Calu3 (cell line): ENCODE measurements around the gene JOSD2. TPM values are rescaled to one million over a fixed set of nuclear protein-coding genes. Genes with fewer than 3 reads are reported as not detected.

Experiments
- BruUV-seq: library from RNA; stranded (reverse); fragments of 400-500 nt; replicated peaks from 2 replicates; lab custom pipeline; 2021; lab: Mats Ljungman, UMichigan
- CTCF ChIA-PET: fragments of 300-600 bp; sonication (Branson Sonifier 250); formaldehyde crosslinking; loops from one replicate; lab custom pipeline; 2022; ENCODE audit warnings: antibody characterized with exemption; lab: Charles Lee
- DNase-seq: peaks from one replicate; pipeline ENCODE4 v3.0.0; 2022
- H3K27ac Mint-ChIP-seq: one replicate; pipeline ENCODE4 v1.8.0; 2022; ENCODE audit warnings: mixed read lengths; ENCODE audit not compliant: unreplicated experiment
- H3K27me3 Mint-ChIP-seq: one replicate; pipeline ENCODE4 v1.8.0; 2022; ENCODE audit warnings: mixed read lengths; ENCODE audit not compliant: unreplicated experiment
- H3K36me3 Mint-ChIP-seq: one replicate; pipeline ENCODE4 v1.8.0; 2022; ENCODE audit warnings: mild to moderate bottlenecking, moderate library complexity, mixed read lengths; ENCODE audit not compliant: insufficient read depth, unreplicated experiment
- H3K4me1 Mint-ChIP-seq: one replicate; pipeline ENCODE4 v1.8.0; 2022; ENCODE audit warnings: mild to moderate bottlenecking, low read depth, mixed read lengths; ENCODE audit not compliant: unreplicated experiment
- H3K4me3 Mint-ChIP-seq: one replicate; pipeline ENCODE4 v1.8.0; 2022; ENCODE audit warnings: mild to moderate bottlenecking, low read depth, moderate library complexity, mixed read lengths; ENCODE audit not compliant: unreplicated experiment
- H3K9me3 Mint-ChIP-seq: one replicate; pipeline ENCODE4 v1.8.0; 2022; ENCODE audit warnings: low read depth, mixed read lengths; ENCODE audit not compliant: unreplicated experiment
- CTCF ChIP-seq: fragments of 200-600 bp; IDR thresholded peaks from one replicate; pipeline ENCODE4 v1.8.0; 2022; ENCODE audit warnings: antibody characterized with exemption; ENCODE audit not compliant: unreplicated experiment
- intact Hi-C: fragments of 100-400 bp; cut with micrococcal nuclease; formaldehyde crosslinking; loops from one replicate; pipeline ENCODE4 v1.10.0; 2022; ENCODE audit not compliant: unreplicated experiment
- total RNA-seq: library from RNA; stranded (reverse); gene quantifications from 2 replicates; pipeline ENCODE4 v1.2.3, GENCODE V29; 2022

The JOSD2 gene
- total RNA-seq, 1 experiment from 2014 or later: 38.6 TPM

- intact Hi-C loops: no loop called here
- CTCF ChIA-PET: interaction anchor here (0.5 kb wide), 1 partner anchor 229 kb away, joined by 3 read pairs; no protein-coding TSS in a partner anchor
- DNase-seq: peak; percentile 85
- no TSS peak for BruUV-seq
- Mint-ChIP-seq H3K27ac (no peak overlapping the region), H3K4me3 (no peak overlapping the region), H3K27me3 (peaks cover 15% of the 10 kb centered on the region), H3K4me1 (peaks cover 9% of the 10 kb centered on the region), H3K36me3 (peaks cover 8% of the 10 kb centered on the region), H3K9me3 (no peaks in the 10 kb centered on the region)
- TF ChIP-seq CTCF: no peak
Measured at GRCh38 chr19:50496189-50497021, 14.6 kb downstream of the JOSD2 start.

GRCh38 chr19:50495020-50495531 lies 15.9 kb downstream of the JOSD2 start:
- H3K27ac Mint-ChIP-seq: no peak overlapping the region
- intact Hi-C loops: no loop called here
- DNase-seq: no peak
- no peaks in the 10 kb centered on the region for H3K9me3 Mint-ChIP-seq
- no peak overlapping the region for H3K4me3 Mint-ChIP-seq
- no peak for TF ChIP-seq CTCF
- peaks cover 10% of the 10 kb centered on the region for H3K36me3 Mint-ChIP-seq
- no TSS peak for BruUV-seq
- H3K4me1 Mint-ChIP-seq: peaks cover 13% of the 10 kb centered on the region
- peaks cover 22% of the 10 kb centered on the region for H3K27me3 Mint-ChIP-seq
- CTCF ChIA-PET: no interaction called here

GRCh38 chr19:50494186-50495019 lies 16.6 kb downstream of the JOSD2 start:
- Mint-ChIP-seq H3K36me3 (peaks cover 14% of the 10 kb centered on the region), H3K4me1 (peaks cover 13% of the 10 kb centered on the region), H3K9me3 (no peaks in the 10 kb centered on the region), H3K27me3 (peaks cover 22% of the 10 kb centered on the region), H3K4me3 (no peak overlapping the region), H3K27ac (no peak overlapping the region)
- no peak for TF ChIP-seq CTCF
- no peak for DNase-seq
- BruUV-seq: no TSS peak
- CTCF ChIA-PET: interaction anchor here (0.6 to 0.7 kb wide), 2 partner anchors 111 to 382 kb away, joined by 4 read pairs; partner anchors contain the start of gene POLD1
- intact Hi-C loops: no loop called here

- no peak overlapping the region for H3K4me3 Mint-ChIP-seq
- peaks cover 22% of the 10 kb centered on the region for H3K27me3 Mint-ChIP-seq
- H3K9me3 Mint-ChIP-seq: no peaks in the 10 kb centered on the region
- CTCF ChIA-PET: no interaction called here
- no TSS peak for BruUV-seq
- H3K27ac Mint-ChIP-seq: no peak overlapping the region
- DNase-seq: no peak
- H3K36me3 Mint-ChIP-seq: peaks cover 14% of the 10 kb centered on the region
- intact Hi-C loops: no loop called here
- peaks cover 13% of the 10 kb centered on the region for H3K4me1 Mint-ChIP-seq
- no peak for TF ChIP-seq CTCF
Measured at GRCh38 chr19:50493171-50493570, 17.8 kb downstream of the JOSD2 start.
